ENCODE results near the gene SYNPO.

DNA sequence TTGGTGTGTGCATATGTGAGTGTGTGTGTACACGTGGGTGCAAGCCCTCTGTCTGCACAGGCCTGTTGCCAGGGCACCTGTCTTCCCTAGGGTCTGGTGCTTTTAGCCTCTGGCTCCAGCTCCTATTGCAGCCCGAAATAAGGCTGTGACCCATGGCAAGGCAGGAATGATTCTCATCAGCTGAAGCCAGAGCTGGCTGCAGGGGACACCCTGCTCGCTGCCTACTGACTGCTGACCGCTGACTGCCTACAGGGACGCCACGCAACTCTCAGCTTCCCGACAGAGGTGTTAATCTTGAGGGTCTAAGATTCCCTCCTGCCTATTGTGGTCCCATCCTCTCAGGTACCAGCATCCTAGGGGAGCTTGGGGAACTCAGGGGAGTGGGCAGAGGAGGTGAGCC lies 20.6 kb downstream of the SYNPO start, which contains the start of gene MYOZ3:
- TF ChIP-seq, protein P1, sequence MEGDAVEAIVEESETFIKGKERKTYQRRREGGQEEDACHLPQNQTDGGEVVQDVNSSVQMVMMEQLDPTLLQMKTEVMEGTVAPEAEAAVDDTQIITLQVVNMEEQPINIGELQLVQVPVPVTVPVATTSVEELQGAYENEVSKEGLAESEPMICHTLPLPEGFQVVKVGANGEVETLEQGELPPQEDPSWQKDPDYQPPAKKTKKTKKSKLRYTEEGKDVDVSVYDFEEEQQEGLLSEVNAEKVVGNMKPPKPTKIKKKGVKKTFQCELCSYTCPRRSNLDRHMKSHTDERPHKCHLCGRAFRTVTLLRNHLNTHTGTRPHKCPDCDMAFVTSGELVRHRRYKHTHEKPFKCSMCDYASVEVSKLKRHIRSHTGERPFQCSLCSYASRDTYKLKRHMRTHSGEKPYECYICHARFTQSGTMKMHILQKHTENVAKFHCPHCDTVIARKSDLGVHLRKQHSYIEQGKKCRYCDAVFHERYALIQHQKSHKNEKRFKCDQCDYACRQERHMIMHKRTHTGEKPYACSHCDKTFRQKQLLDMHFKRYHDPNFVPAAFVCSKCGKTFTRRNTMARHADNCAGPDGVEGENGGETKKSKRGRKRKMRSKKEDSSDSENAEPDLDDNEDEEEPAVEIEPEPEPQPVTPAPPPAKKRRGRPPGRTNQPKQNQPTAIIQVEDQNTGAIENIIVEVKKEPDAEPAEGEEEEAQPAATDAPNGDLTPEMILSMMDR (IDR thresholded peaks at IDR 0.05): no peak
- TF ChIP-seq EZH2 (IDR thresholded peaks at IDR 0.05): no peak
- TF ChIP-seq EZH2phosphoT487 (IDR thresholded peaks at IDR 0.05): no peak

Data from neural progenitor cell (in vitro differentiated cells).